GM21717 (cell line): Measurements from ENCODE around the gene KATNB1.
"Not testable (repeated sequence)": the region's sequence is repeated elsewhere in the genome, so short reads cannot be mapped to it uniquely, and the experiment has no call there.

Source experiments
- ATAC-seq: cut with Tn5 transposase; IDR thresholded peaks from one replicate; pipeline ENCODE4 v1.9.1; 2021; ENCODE audit warnings: mild to moderate bottlenecking, moderate library complexity; ENCODE audit not compliant: unreplicated experiment

The KATNB1 gene

DNA sequence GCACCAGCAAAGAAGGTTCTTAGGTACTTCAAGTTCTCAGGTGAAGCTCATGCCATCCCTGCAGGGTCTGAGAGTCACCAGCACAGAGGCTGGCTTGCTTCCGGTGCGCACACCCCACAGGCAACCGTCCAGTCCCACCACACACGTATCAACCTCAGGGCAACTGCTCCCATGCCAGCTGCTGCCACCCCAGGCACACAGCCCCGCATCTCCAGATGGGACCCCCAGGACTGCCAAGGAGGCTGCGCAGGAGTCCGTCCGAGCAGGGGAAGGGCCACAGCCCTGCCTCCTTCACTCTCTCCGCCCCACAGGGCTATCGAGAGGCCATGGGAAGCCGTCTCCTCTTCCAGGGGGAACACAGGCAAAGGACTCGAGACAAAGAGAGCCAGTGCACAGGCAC is 53.4 kb downstream of the KATNB1 start:
- no peak for ATAC-seq

GRCh38 chr16:57791195-57791892 is 55.8 kb downstream of the KATNB1 start:
- no peak for ATAC-seq

DNA sequence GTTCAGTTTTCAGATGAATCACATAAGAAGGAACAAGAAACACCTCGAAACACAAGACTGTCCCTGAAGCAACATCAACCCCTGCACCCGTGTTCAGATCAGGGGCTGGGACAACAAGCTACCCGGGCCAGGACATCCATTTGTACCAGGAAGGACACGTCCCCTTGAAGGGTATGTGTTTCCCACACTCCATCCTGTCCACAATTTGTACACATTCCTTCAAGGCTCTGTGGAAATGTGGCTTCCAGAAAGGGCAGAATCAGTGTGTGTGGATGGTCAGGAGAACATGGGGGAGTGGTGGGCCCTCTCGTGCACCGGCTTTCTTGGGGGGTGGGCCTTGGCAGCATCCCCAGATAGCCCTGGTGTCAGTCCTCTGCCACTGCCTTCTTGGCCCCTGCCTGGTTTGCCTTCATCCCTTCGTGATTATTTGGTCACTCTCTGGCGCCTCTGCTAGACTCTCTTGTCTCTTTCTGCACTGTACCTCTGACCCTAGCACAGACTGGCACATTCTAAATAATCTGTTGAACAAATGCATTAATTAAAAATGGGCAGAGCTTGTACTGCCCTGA is 56.4 kb downstream of the KATNB1 start:
- ATAC-seq = no peak

DNA sequence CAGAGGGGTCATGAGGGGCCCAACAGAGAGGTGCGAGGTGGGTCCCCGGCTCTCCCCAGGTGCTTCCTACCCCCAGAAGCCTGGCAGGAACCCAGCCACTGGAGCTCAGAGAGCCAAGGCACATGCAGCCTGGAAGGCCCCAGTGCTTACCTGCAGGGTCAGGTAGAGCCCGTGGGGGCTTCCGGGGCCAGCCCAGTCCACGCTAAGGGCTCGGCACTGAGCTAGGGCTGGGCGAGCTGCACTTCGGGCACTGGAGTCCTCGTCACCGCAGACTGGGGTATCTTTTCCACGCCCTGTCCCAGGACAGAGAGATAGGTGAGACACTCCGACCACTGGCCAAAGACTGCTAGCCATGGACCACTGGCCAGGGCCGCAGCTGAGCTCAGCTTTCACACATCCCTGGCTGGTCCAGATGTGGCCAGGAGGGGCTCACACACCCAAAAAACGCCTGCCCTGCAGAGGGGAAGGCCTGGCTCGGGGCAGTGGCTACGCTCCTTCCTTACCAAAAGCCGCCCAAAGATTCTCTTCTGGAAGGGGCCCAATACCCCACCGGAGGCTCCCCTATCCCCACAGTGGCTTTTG is 59.4 kb downstream of the KATNB1 start:
- ATAC-seq = no peak

DNA sequence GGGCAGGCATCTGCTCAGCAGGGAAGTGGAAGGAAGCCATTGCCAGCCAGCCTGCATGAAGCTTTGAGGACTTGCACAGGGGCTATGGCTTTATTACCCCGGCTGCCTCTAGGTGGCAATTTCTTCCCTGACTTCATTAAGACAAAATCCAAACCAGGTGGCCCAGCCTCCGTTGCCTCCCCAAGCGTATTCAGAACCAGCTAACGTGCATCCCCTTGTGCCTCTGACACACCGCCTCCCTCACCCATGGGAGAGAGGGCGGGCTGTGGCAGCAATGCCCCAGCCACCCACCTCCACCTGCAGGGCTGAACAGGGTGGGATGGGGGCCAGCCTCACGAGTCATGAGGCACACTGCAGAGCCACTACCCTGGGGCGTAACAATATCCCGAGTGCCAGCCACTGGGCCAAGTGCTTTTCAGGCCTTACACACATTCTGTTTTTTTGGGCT is 59.9 kb downstream of the KATNB1 start:
- ATAC-seq = no peak

- ATAC-seq = not testable (repeated sequence)
Observed at GRCh38 chr16:57796014-57796413, 60.4 kb downstream of the KATNB1 start.

DNA sequence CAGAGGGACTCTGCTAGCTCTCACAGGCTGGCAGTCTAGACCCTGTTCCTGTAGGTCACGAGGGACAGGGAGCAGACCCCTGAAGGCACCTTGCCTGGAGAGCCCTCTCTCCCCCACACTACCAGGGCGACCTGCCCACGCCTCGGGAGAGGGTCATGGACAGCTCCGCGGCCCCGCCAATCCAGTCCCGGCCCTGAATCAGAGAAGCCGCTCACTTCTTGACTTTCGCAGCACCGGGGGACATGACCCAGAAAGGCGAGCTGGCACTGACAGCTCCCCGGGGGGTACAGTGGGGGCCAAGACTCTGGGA is 61.6 kb downstream of the KATNB1 start:
- no peak for ATAC-seq

DNA sequence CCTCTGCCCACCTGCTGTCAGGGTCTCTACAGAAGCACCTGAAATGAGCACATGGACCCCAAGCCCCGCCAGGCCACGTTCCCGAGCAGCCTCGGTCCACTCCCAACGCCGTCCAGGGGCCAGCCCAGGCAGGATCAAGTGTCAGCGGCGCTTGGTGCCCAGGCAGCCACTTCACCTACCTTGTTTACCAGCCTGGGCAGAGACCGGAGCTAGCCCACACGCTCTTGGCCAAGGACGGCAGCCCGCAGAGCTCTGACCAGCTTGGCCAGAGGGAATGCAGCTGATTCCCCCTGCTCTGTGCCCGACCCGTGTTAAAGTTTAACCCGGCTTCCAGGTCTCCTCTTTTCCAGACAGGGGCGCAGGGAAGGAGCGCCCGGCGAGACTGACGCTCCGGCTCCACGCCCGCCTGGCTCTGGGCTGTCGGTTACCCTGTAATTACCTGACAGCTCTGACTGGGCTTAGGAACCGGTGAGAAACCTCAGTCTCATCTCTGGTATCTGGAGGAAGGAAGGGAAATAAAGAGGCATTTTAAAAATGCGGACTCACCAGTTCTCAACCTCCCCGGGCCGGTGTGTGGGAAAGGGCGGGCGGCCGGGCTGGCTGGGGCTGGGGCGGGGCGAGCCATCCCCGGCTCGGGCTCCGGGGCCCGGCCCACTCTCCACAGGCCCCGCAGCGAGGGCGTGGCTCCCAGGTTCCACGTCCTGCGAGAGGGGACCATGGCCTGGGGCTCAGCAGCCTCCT is 62.1 kb downstream of the KATNB1 start:
- ATAC-seq = no peak

DNA sequence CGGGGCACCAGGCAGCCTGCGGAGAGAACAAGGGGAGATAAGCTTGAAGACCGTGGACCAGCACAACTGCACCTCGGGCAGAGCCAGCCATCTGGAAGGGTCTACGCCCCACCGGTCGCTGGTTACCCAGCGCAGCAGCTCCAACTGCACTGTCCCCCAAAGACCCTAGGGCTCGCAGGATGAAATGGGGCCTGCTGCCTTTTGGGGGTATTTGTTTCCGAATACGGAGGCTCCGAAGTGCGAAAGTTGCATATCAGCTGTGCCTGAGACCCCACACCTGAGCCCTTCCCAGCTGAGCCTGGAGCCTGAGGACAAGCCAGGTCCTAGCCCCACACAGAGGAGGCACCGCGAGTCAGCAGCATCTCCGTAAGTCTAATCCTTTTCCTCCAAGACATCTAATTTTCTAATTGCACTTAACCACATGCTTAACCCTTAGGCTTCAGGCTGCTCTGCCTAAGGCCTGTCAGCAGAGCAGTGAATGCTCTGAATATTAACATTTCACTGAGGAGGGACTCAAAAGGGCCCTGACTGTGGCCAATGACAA is 62.8 kb downstream of the KATNB1 start:
- no peak for ATAC-seq

DNA sequence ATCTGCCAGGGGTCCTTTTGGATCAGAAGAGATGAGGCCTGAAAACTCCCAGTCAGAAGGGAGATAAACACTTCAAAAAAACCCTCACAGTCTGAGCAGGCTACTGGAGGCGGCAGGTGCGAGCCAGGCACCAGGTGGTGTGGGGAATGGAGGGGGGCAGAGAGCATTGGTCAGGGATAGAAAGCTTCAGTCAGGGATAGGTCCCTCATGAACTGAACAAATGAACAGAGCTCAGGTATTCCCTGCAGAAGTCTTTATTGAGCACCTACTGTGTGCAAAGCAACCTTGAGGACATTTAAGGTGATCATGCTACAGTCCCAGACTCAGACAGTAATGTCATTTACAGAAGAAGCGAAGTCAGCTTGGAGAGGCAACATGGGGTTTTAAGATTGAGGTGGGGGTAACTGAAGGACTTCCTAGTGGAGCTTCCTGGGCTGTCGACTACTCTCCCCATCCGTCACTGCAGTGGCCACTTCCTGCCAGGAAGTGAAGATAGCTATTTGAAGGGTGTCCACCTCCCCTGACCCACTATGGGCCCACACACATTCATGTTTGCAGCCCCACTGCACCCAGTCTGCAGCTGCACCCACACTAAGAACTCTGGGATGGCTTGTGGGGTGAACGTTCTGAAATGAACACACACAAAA is 63.5 kb downstream of the KATNB1 start:
- ATAC-seq = no peak

GRCh38 chr16:57799600-57800199 is 64.1 kb downstream of the KATNB1 start:
- ATAC-seq = no peak

- ATAC-seq = no peak
Observed at GRCh38 chr16:57800200-57801097, 64.9 kb downstream of the KATNB1 start.

DNA sequence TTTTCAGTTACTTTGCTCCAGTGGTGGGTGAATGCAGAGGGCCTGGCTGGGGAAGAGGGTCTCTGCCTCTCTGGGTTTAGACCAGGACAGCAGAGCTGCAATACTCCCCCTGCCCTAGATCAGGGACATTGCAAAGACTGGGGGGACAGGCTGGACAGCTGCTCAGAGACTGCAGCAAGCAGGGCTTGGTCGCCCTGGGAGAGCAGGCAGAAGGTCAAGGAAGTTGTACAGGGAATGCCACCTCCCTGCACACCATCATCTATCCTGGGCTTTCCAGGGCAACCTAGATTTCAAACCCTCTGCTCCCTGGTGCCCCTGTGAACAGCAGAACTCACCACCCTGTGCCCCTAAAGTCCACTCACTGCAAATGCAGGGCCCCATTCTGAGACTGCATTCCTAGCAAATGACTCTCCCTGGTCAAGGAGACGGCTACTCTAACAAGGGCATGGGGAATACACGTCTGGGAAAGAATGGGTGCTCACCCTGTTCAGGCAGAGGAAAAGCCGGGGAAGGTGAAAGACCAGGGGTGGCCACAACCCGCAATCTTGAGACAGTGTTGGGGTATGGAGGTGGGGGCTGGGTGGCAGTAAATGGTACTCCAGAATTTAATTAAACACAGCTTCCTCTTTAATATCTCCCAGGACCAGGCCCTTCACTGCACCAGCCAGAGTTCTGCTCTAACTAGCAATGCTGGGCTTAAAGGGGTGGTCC is 65.7 kb downstream of the KATNB1 start:
- ATAC-seq = no peak

- ATAC-seq = no peak
Observed at GRCh38 chr16:57801809-57802340, 66.3 kb downstream of the KATNB1 start.

GRCh38 chr16:57802341-57803133 is 67.0 kb downstream of the KATNB1 start, which contains the start of gene KIFC3:
Gene KIFC3 (minus strand): TSS chr16:57802491. CDS start chr16:57798243, 4,248 bp downstream.
- no peak for ATAC-seq

- ATAC-seq = no peak
Observed at GRCh38 chr16:57803134-57803990, 67.8 kb downstream of the KATNB1 start.
